Measurements from ENCODE around the gene TMEM151A.
A peak's percentile ranks its signal among the peaks of the same experiment; 100 is the strongest.
"Not testable (repeated sequence)": the region's sequence is repeated elsewhere in the genome, so short reads cannot be mapped to it uniquely, and the experiment has no call there.

The TMEM151A gene

DNA sequence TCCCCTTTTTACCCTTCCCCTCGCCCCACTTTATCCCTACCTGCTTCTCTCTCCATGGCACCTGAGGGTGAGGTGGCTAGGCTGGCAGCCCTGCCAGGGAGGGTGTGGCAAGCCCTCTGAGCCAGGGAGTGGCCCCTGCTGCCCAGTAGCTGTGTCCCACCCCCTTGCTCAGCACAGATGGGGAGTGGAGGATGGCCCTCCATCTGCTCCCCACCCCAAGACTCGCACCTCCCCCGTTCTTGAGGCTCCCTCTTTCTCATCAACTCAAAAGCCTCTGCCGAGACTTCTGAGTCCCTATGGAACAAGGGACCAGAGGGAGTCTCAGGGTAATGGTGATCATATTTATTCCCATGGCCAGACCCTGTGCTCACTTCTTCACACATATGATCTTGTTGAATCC, 1.7 kb downstream of the TMEM151A start:
- Histone ChIP-seq H3K27ac (ENCODE audit: low read depth, low read length, severe bottlenecking) (no peak overlapping the region), H3K4me1 (ENCODE audit: control insufficient read depth, insufficient read depth, low read length, poor library complexity, severe bottlenecking) (peaks cover 3% of the 10 kb centered on the region), H3K36me3 (ENCODE audit: control insufficient read depth, insufficient read depth, low read length) (no peaks in the 10 kb centered on the region), H3K4me3 (ENCODE audit: extremely low read depth, insufficient read depth, low read length, poor library complexity, severe bottlenecking) (no peak overlapping the region), H3K9me3 (ENCODE audit: control insufficient read depth, low read length) (no peaks in the 10 kb centered on the region)
- 83% methylated on average over 1 of the region's 4 CpGs; no CpG with 5 or more reads in 1 of the 2 experiments for WGBS, 2 experiments (ENCODE audit: insufficient coverage in 2 of 2)

DNA sequence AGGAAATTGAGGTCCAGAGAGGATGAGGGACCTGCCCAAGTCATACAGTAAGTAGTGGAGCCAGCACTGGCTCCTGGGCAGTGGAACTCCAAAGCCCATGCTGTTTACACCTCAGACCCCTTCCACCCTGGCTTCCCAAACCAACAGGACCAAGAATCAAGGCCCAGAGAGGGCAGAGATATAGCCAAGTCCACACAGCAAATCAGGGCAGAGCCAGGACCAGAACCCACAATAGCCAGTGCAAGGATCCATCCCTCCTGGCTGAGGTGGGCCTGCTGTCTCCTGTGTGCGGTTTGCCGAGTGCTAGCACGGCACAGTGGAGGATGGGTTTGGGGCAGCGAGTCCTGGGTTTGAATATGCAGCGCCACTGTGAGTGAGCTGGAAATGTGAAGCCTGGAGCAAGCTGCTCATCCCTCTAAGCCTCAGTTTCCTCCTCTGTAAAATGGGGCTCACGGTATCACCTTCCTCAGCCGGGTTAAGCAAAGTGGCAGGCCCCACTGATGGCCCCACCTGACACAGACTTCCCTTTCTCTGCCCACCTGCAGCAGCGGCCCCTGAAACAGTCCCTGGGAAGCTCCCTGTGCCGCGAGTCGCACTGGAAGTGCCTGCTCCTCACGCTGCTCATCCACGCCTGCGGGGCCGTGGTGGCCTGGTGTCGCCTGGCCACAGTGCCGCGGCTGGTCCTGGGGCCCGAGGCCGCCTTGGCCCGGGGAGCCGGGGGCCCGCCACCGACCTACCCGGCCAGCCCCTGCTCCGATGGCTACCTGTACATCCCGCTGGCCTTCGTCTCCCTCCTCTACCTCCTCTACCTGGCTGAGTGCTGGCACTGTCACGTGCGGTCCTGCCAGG, 2.3 kb downstream of the TMEM151A start:
- peaks cover 3% of the 10 kb centered on the region for H3K4me1 ChIP-seq (ENCODE audit: control insufficient read depth, insufficient read depth, low read length, poor library complexity, severe bottlenecking)
- no peak overlapping the region for H3K27ac ChIP-seq (ENCODE audit: low read depth, low read length, severe bottlenecking)
- H3K36me3 ChIP-seq (ENCODE audit: control insufficient read depth, insufficient read depth, low read length), result no peaks in the 10 kb centered on the region
- no peak overlapping the region for H3K4me3 ChIP-seq (ENCODE audit: extremely low read depth, insufficient read depth, low read length, poor library complexity, severe bottlenecking)
- H3K9me3 ChIP-seq (ENCODE audit: control insufficient read depth, low read length), result no peaks in the 10 kb centered on the region
- WGBS, 2 experiments (ENCODE audit: insufficient coverage in 2 of 2), result 91 to 93% methylated on average over 21 to 29 of the region's 30 CpGs

DNA sequence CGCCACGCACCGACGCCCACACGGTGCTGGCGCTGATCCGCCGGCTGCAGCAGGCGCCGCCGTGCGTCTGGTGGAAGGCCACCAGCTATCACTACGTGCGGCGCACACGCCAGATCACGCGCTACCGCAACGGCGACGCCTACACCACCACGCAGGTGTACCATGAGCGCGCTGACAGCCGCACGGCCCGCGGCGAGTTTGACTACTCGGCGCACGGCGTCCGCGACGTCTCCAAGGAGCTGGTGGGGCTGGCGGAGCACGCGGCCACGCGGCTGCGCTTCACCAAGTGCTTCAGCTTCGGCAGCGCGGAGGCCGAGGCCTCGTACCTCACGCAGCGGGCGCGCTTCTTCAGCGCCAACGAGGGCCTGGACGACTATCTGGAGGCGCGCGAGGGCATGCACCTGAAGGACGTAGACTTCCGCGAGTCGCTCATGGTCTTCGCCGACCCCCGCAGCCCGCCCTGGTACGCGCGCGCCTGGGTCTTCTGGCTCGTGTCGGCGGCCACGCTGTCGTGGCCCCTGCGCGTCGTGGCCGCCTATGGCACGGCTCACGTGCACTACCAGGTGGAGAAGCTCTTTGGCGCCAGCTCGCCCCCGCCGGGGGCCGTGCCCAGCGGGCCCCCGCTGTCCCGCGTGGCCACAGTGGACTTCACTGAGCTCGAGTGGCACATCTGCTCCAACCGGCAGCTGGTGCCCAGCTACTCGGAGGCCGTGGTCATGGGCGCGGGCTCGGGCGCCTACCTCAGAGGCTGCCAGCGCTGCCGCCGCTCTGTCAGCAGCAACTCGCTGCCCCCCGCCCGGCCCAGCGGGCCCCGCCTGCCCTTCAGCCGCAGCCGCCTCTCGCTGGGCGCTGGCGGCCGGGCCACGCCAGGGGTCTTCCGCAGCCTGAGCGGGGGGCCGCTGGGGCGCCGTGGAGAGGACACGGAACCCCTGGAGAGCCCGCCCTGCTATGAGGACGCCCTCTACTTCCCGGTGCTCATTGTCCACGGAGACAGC, 3.2 kb downstream of the TMEM151A start:
- WGBS, 2 experiments (ENCODE audit: insufficient coverage in 2 of 2), result 95 to 96% methylated on average over 107 to 122 of the region's 123 CpGs
- H3K27ac ChIP-seq (ENCODE audit: low read depth, low read length, severe bottlenecking), result no peak overlapping the region
- H3K4me3 ChIP-seq (ENCODE audit: extremely low read depth, insufficient read depth, low read length, poor library complexity, severe bottlenecking), result no peak overlapping the region
- no peaks in the 10 kb centered on the region for H3K36me3 ChIP-seq (ENCODE audit: control insufficient read depth, insufficient read depth, low read length)
- H3K4me1 ChIP-seq (ENCODE audit: control insufficient read depth, insufficient read depth, low read length, poor library complexity, severe bottlenecking), result peaks cover 3% of the 10 kb centered on the region
- H3K9me3 ChIP-seq (ENCODE audit: control insufficient read depth, low read length), result no peaks in the 10 kb centered on the region

DNA sequence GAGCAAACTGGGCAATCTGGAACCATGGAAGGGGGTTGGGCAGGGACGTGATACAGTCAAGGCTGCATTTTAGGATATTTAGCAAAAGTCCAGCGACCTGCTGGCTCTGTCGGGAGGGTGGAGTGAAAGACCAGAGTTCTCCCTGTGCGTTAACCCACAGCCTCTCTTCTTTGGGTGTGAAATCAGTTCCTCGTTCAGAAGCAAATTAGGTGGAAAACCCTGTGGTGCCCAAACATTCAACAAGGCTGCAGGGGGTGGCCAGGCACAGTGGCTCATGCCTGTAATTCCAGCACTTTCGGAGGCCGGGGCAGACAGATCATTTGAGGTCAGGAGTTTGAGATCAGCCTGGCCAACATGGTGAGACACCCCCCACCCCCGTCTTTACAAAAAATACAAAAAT, 5.9 kb downstream of the TMEM151A start:
- WGBS, 2 experiments (ENCODE audit: insufficient coverage in 2 of 2), result 30 to 49% methylated on average over 5 to 7 of the region's 8 CpGs
- Histone ChIP-seq H3K9me3 (ENCODE audit: control insufficient read depth, low read length) (no peaks in the 10 kb centered on the region), H3K4me3 (ENCODE audit: extremely low read depth, insufficient read depth, low read length, poor library complexity, severe bottlenecking) (no peak overlapping the region), H3K4me1 (ENCODE audit: control insufficient read depth, insufficient read depth, low read length, poor library complexity, severe bottlenecking) (no peaks in the 10 kb centered on the region), H3K36me3 (ENCODE audit: control insufficient read depth, insufficient read depth, low read length) (no peaks in the 10 kb centered on the region), H3K27ac (ENCODE audit: low read depth, low read length, severe bottlenecking) (no peak overlapping the region)

DNA sequence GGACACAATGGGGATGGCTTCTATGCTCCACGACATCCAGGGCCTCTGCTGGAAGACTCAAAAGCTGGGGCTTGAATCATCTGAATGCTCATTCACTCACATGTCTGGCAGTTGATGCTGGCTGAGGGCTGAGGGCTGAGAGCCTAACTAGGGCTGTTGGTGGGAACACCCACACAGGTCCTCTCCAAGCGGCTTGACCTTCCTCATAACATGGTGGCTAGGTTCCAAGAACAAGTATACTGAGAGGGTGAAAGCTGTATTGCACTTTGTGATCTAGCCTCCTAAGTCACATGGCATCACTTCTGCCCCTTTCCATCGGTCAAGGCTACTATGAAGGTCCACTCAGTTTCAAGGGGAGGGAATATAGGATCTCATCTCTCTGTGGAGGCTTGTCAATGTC, 7.5 kb downstream of the TMEM151A start:
- Histone ChIP-seq H3K4me3 (ENCODE audit: extremely low read depth, insufficient read depth, low read length, poor library complexity, severe bottlenecking) (no peak overlapping the region), H3K4me1 (ENCODE audit: control insufficient read depth, insufficient read depth, low read length, poor library complexity, severe bottlenecking) (no peaks in the 10 kb centered on the region), H3K27ac (ENCODE audit: low read depth, low read length, severe bottlenecking) (no peak overlapping the region), H3K36me3 (ENCODE audit: control insufficient read depth, insufficient read depth, low read length) (no peaks in the 10 kb centered on the region), H3K9me3 (ENCODE audit: control insufficient read depth, low read length) (no peaks in the 10 kb centered on the region)
- 88 to 100% methylated on average over 1 to 2 of the region's 3 CpGs for WGBS, 2 experiments (ENCODE audit: insufficient coverage in 2 of 2)

DNA sequence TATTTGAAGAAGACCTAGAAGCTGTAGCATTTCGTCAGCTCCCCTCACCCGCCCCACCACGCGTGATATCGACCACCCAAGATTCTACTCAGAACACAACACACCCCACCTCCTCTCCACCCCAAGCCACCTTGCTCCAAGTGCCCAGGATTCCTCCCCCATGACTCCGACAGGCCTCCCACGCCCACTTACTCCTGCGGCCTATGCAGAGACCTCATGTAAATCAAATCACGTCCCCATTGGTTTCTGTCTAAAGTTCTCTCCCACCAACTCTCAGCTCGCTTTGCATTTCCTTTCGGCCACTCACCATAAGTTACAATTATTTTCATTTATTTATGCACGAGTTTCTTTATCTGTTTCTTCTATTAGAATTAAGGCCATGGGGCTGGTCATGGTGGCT, 11.0 kb downstream of the TMEM151A start:
- Histone ChIP-seq H3K4me1 (ENCODE audit: control insufficient read depth, insufficient read depth, low read length, poor library complexity, severe bottlenecking) (no peaks in the 10 kb centered on the region), H3K27ac (ENCODE audit: low read depth, low read length, severe bottlenecking) (no peak overlapping the region), H3K4me3 (ENCODE audit: extremely low read depth, insufficient read depth, low read length, poor library complexity, severe bottlenecking) (no peak overlapping the region), H3K9me3 (ENCODE audit: control insufficient read depth, low read length) (no peaks in the 10 kb centered on the region), H3K36me3 (ENCODE audit: control insufficient read depth, insufficient read depth, low read length) (no peaks in the 10 kb centered on the region)
- 90 to 91% methylated on average over 9 to 11 of the region's 12 CpGs for WGBS, 2 experiments (ENCODE audit: insufficient coverage in 2 of 2)

DNA sequence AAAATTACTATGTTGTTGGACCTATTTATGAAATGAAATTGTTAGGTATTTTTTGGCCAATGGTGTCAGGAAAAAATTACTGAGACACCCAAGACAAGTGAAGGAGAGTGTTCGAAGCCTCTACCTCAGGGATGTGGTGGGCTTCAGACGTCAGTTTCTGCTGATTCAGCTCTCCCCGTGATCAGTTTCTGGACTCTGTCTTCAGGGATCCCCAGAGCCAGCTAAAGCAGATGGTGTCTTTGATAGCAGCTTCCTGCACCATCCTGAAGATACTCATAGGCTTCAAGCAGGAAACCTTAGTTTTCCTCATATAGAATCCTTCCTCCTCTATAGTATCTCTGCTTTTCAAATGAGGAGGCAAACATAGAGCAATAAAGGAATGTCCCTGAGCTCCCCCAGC, 17.8 kb downstream of the TMEM151A start:
- 88 to 96% methylated on average over 3 of the region's 3 CpGs for WGBS, 2 experiments (ENCODE audit: insufficient coverage in 2 of 2)
- Histone ChIP-seq H3K4me1 (ENCODE audit: control insufficient read depth, insufficient read depth, low read length, poor library complexity, severe bottlenecking) (peaks cover 23% of the 10 kb centered on the region), H3K4me3 (ENCODE audit: extremely low read depth, insufficient read depth, low read length, poor library complexity, severe bottlenecking) (no peak overlapping the region), H3K36me3 (ENCODE audit: control insufficient read depth, insufficient read depth, low read length) (no peaks in the 10 kb centered on the region), H3K27ac (ENCODE audit: low read depth, low read length, severe bottlenecking) (no peak overlapping the region), H3K9me3 (ENCODE audit: control insufficient read depth, low read length) (no peaks in the 10 kb centered on the region)

DNA sequence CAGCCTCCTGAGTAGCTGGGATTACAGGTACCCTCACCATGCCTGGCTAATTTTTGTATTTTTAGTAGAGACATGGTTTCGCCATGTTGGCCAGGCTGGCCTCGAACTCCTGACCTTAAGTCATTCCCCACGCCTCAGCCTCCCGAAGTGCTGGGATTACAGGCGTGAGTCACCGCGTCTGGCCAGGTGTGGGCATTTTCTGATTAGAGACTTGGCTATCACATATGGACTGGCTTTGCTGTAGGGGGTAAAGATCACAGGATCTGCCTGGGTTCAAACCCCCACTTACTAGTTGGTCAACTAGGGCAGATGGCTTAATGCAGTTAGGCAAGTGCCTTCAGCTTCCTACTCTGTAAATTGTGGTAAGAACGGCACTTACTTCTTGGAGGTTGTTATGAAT, 18.6 kb downstream of the TMEM151A start:
- 91 to 92% methylated on average over 8 of the region's 8 CpGs for WGBS, 2 experiments (ENCODE audit: insufficient coverage in 2 of 2)
- H3K9me3 ChIP-seq (ENCODE audit: control insufficient read depth, low read length), result no peaks in the 10 kb centered on the region

DNA sequence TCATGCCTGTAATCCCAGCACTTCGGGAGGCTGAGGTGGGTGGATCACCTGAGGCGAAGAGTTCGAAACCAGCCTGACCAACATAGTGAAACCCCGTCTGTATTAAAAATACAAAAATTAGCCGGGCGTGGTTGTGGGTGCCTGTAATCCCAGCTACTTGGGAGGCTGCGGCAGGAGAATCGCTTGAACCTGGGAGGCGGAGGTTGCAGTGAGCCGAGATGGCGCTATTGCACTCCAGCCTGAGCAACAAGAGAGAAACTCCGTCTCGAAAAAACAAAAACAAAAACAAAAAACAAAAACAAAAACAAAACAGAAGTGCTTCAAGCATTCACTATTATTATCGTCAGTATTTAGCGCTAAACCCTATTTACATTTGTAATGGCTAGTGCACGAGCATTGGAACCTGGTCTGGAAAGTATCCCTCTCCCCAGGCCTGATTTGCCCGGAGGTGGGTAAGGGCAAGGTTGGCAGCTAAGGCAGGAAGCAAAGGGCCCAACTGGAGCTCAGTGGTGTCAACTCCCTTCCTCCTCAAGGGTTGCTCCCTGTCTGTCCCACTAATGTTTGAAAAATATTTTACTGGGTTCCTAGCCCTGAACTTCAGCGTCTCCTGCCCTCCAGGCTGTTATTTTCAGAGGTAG, 19.2 kb downstream of the TMEM151A start:
- peaks cover 38% of the 10 kb centered on the region for H3K4me1 ChIP-seq (ENCODE audit: control insufficient read depth, insufficient read depth, low read length, poor library complexity, severe bottlenecking)
- WGBS, 2 experiments (ENCODE audit: insufficient coverage in 2 of 2), result 91 to 93% methylated on average over 13 to 15 of the region's 18 CpGs
- H3K4me3 ChIP-seq (ENCODE audit: extremely low read depth, insufficient read depth, low read length, poor library complexity, severe bottlenecking); H3K36me3 ChIP-seq (ENCODE audit: control insufficient read depth, insufficient read depth, low read length); H3K9me3 ChIP-seq (ENCODE audit: control insufficient read depth, low read length): not testable (repeated sequence)
- peak overlapping the region; percentile 98 for H3K27ac ChIP-seq (ENCODE audit: low read depth, low read length, severe bottlenecking)

More for the DNA sequence above, 18.6 kb downstream of the TMEM151A start:
- Histone ChIP-seq H3K36me3 (ENCODE audit: control insufficient read depth, insufficient read depth, low read length) (no peaks in the 10 kb centered on the region), H3K4me3 (ENCODE audit: extremely low read depth, insufficient read depth, low read length, poor library complexity, severe bottlenecking) (no peak overlapping the region), H3K4me1 (ENCODE audit: control insufficient read depth, insufficient read depth, low read length, poor library complexity, severe bottlenecking) (peaks cover 32% of the 10 kb centered on the region), H3K27ac (ENCODE audit: low read depth, low read length, severe bottlenecking) (no peak overlapping the region)

DNA sequence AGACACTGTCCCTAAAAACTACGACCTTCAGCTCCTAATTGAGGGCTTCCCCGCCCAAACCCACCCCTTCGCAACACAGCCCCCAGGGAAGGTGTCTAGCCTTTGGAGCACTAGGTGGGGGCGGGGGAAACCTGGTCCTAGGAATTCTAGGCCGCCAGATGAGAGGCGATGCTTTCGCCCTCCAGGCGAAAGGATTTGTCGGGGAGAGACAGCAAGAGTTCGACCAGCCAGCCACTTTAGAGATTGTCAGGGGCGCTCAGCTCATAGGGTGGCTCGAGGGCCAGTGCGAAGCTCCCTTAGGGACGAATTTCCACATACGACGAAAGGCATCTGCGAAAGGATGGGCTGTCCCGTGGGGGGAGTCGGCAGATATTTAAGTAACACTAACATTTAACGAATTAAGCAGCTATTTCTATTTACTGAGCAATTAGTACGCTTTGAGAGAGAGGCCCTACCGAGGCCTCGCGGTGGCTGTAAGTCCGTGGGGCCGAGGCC, 19.8 kb downstream of the TMEM151A start:
- peaks cover 43% of the 10 kb centered on the region for H3K4me1 ChIP-seq (ENCODE audit: control insufficient read depth, insufficient read depth, low read length, poor library complexity, severe bottlenecking)
- 20 to 28% methylated on average over 17 to 20 of the region's 26 CpGs for WGBS, 2 experiments (ENCODE audit: insufficient coverage in 2 of 2)
- no peaks in the 10 kb centered on the region for H3K9me3 ChIP-seq (ENCODE audit: control insufficient read depth, low read length)
- no peaks in the 10 kb centered on the region for H3K36me3 ChIP-seq (ENCODE audit: control insufficient read depth, insufficient read depth, low read length)
- peak overlapping the region; percentile 47 for H3K4me3 ChIP-seq (ENCODE audit: extremely low read depth, insufficient read depth, low read length, poor library complexity, severe bottlenecking)
- peak overlapping the region; percentile 98 for H3K27ac ChIP-seq (ENCODE audit: low read depth, low read length, severe bottlenecking)

Data from mesodermal cell (in vitro differentiated cells).